Measurements from ENCODE around the gene LAD1.

The LAD1 gene

DNA sequence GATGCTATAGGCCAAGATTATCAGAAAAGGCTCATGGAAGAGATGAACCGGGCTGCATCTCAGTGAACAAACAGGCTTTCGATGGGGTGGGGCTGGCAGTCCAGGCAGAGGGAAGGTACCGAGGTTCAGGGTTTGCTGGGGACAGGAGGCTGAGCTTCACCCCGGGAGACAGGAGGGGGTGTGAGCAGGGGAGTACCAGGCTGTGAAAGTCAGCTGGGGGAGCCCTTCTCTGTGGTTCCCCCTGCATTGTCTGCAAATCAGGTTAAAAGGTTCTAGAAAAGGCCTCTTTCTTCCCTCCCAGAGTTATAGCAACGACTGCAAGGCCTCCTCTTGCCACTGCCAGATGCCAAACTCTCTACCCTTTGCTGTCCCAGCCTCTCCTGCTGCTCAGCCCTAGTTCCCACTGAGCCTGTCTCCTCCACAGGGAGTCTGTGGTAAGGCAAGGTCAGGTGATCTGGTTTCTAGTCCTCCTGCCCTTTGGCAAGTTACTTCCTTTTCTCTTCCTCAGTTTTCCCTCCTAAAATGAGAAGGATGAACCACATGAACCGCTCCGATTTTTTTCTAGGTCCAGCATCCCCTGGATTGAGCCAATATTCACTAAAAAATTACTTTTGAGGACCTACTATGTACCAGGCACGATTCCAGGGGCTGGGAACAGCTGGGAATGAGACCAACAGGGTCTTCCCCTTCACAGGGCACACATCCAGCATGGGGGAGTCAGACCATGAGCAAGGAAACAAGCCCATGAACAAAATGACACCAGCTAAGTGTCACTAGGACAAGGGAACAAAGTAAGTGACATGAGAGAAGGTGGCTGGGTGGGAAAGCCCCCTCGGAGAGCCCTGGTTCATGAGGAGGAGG lies 7.2 kb downstream of the LAD1 start:
- DNase-seq (ENCODE audit: low spot score) = no peak

DNA sequence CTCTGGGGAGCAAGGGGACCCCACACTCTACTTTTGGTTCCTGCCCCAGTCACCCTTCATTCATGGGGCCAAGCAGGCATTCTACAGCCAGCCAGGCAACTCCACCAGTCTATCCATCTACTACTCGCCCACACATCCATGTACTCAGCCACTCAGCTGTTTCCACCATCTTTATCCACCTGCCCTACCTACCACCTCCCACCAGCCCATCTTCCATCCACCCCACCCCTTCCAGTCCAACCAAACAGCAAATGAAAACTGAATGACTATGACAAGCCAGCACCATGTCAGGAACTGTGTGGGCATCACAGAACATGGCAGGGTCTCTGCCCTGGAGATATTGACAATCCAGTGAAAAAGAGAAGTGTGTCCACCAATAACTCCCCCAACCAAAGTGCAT lies 7.9 kb downstream of the LAD1 start:
- DNase-seq (ENCODE audit: low spot score) = no peak

DNA sequence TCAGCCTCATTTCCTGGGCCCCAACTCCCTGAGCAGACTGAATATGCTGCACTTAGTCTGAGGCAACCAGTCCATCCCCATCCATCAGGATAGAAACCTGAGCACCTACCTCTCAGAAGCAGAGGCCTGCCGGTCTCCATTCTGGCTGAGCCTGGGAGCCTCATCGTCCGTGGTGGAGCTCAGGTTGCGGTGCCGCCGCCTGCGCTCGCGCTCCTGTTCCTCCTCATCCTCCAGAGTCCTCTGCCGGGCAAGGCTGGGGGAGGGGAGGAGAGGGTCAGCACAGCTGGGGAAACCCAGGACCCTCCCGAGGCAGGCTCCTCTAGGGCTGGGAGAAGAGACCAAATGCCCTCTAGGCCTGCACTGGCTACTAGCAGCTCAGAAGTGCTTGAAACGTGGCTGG lies 10.1 kb downstream of the LAD1 start:
- no peak for DNase-seq (ENCODE audit: low spot score)

DNA sequence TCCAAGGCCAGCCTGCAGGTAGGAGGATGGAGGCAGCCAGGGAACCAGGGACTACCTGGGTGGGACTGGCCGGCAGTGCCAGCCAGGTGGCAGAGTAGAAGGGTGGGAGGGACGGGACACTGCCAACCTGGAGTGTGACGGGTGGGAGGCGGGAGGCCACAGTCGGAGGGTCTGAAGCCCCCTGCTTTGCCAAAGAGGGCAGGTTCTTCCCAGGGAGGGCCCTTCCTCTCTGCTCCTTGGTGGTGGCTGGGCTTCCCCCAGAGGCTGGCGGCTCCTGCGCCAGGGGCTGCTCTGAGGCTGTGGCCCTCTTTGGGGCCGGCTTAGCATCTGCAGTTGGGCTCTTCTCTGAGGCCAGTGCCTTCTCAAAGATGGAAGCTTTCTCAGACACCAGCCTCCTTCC lies 12.9 kb downstream of the LAD1 start:
- DNase-seq (ENCODE audit: low spot score) = no peak

DNA sequence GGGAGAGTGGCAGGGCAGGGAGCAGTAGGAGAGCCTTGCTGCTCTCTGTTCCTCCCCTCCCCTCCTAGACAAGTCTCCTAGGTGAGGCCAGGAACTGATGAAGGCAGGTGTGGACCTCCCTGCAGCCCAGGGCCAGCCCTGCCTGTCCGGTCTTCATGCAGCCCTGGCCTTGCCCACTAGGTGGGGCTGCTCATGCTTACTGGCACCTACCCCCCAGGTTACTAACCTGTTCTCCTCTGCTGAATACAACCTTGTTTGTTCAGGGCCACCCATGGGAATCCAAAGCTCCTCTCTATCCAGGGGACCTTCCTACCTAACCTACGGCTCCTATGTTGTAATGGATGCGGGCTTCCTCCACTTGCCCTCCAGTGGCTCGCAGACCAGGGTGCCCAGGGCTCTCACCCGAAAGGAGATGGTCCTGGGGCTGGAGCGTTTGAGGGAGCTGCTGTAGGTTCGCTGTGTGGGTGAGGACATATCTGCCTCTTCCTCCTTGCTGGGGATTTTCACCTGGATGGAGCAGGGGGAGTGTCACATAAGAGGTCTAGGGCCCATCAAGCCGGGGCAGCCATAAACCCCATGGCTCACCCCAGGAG lies 13.7 kb downstream of the LAD1 start:
- DNase-seq (ENCODE audit: low spot score) = peak; percentile 68

DNA sequence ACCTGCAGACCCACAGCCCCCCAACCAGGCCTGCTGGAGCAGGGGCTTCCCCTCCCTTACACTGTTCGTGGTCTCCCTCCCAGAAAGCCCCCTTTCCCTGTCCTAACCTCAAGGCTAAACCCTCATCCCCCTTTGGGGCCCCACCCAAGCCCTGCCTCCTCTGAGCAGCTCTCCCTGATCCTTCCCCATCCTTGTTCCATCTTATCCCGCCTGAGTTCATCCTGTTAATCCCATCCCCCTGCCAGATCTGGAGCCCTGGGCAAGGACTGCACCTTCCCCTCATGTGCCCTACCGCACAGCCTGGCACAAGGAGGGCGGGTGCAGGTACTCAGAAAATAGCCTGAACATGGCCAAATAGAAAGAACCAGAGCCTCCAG lies 14.7 kb downstream of the LAD1 start:
- DNase-seq (ENCODE audit: low spot score) = no peak

DNA sequence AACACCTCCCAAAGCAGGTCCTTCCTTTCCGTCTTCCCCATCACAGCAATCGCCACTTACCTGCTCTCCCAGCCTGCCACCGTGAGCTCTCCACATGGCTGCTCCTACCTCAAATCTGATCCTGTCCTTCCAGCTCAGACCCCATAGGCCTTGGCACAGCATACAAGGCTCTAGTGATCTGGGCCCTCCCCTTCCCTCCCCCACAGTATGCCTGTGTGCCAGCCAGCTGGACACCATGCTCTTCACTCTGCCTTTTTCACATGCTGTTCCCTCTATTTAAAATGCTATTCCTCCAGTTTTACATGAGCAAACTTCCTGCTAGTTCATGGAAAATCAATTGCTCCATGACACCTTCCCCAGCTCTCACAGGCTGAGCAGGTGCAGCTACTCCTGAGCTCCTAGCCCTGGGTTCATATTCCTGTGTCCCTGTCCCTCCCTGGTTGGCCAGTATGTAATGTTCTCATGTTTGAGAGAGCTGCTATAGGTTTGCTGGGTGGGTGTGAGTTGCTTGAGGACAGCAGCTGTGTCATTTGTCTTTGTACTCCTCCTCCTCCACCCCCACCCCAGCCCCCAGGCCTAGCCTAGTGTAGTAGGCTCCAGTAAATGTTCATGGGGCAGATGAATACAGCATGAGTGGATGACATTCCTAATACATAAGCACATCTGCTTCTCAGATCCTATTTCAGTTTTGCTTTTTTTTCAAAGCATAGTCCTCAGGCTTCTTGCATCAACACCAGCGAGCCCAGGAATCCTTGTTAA lies 15.3 kb downstream of the LAD1 start:
- no peak for DNase-seq (ENCODE audit: low spot score)

DNA sequence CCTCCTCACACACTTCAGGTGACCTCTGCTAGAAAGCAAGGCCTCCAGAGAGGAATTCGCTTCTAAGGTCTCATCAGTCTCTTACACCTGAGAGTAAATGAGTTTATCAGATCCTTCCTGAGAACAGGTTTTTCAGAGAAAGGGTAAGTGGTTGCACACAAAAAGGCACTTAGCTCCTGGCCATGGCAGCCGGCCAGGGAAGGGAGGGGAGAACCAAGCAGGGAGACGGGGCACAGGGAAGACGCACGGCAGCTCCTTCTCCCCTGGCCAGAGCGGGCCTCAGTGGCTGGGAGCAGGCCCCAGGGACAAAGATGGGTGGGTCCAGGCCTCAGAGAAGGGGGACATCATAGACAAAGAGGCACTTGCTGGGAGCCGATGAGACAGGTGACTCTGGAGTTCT lies 18.0 kb downstream of the LAD1 start:
- DNase-seq (ENCODE audit: low spot score) = no peak

DNA sequence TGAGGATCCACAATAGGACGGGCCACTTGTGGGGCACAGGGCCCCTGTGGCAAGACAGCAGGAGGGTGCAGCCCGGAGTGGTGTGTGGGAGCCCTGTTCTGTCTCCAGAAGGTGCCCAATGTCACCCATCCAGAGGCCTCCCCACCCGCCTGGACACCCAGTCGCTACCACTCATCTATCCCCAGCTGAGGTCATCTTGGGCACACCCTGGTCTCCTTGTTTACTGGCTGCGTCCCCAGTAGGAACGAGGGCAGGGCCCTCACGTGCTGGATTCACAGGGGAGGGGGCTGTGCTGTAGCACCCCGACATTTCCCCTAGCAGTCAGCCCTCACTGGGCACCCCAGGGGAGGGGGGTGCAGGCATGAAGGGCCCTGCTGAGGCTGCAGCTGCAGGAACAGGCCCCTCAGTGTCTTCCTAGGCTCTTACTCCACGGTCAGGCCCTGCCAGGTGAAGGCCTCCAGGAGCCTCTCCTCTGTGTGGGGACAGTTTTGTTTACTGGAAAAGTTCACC lies 19.3 kb downstream of the LAD1 start:
- no peak for DNase-seq (ENCODE audit: low spot score)

DNA sequence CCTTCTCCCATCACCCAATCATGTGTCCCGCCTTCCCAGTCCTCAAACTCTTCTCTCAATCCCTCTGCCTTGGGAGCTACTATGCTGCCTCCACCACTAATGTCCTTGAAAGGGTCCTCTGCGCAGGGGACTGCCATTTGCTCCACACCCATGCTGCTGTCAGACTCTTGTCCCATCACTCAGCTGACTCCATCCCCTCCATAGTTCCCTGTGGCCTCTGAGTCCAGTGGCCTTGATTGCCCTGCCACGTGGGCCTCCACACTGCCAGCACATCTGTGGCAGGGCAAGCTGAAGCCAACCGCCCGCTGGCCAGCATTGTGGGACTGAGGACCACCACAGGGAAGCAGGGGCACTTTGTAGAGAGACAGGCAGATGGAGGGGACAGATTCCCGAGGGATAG lies 20.3 kb downstream of the LAD1 start:
- DNase-seq (ENCODE audit: low spot score) = no peak

DNA sequence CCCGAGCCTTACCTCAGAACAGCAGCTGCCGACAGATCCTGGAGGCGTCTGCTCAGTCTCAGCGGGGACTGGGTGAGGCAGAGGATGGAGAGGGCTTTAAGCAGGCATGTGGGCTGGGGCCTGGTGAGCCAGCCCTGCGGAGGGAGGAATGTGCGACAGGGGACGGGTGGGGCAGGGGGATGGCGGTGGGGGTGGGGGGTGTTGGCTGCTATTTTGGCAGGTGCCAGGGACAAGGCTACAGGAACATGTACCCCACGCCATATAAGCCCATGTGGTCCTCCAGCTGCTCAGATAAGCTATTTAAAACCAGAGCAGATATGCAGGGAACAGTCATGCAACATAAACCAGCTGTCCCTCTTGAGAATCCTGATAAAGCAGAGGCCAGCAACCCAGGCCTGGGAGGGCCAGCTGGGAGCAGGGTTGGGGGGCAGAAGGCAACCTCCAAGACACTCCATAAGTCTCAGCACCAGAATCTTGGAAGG lies 21.5 kb downstream of the LAD1 start, which contains the start of gene TNNT2:
Gene TNNT2 (minus strand): TSS at position 70 of the 482 bp plus-strand sequence. CDS start 4,426 bp downstream, outside the sequence.
- no peak for DNase-seq (ENCODE audit: low spot score)

DNA sequence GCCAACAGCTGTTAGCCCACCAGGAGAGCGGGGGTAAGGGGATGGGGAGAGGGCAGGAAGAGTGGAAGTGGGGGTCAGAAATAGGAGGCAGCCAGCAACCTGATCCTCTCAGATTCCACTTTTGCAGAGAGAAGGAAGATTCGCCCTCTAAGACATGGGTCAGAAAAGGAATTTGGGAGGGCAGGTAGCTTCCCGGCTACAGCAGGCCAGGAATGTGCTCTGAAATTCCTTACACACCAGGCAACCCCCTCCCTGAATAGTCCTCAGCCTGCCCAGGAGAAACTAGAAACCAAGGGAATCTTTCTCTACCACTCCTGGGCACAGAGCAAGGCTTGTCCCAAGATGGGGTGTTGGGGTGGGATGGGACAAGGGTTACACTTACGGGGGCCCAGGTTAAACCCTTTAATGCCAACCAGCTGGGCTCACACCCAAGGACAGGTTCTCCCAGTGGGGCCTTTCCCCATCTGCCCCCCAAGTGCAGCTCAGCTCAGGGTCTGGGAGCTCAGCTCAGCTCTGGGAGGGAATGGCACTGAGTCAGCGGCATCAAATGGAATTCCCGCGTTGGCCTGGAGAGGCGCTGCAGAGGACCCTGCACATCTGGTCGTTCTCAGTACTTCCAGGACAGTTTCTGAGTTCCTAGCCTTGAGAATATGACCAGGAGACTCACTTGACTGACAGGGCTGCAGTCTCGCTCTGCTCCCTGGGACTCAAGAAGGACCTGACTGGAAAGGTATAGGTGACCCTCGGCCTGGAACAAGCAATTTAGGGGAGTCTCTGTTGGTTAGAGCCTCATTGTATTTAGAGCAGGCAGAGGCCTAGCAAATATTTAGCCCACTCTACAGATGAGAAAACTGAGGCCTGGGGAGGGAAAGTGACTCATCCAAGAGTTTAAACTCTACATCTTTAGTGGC lies 22.4 kb downstream of the LAD1 start:
- DNase-seq (ENCODE audit: low spot score) = peak; percentile 38

DNA sequence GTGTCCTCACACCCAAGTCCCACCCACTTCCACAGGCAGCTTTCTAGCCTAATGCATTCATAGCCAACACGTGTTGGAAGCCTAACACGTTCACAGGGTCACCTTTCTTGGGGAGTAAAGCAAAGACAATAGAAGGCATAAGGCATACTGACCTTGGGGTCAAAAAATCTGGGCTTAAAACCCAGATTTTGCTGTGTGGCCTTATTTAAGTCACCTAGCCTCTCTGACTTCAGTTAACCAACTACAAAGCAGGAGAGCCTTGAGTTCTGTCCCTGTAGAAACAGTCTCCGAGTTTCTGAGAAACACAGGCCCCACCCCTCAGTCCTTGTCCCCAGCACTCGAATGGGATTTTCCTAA lies 23.0 kb downstream of the LAD1 start:
- no peak for DNase-seq (ENCODE audit: low spot score)

DNA sequence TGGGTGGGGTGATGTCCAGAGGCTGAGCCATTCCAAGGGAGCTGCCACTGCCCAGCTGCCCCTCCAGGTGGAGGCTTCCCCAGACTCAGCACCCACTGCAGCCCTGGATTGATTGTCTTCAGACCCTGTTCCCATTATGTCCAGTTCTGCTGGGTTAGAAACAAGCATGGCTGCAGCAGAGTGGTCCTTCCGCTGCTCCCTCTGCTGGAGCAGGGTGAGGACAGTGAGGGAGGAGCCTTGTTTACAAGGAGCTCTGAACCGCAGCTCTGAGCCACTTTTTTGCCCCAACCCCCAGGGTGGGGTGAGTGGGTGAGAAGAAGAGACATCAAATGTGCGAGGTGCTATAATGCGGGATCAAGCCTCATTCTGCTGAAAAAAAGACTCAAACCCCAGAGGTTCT lies 24.0 kb downstream of the LAD1 start:
- DNase-seq (ENCODE audit: low spot score) = peak; percentile 25

DNA sequence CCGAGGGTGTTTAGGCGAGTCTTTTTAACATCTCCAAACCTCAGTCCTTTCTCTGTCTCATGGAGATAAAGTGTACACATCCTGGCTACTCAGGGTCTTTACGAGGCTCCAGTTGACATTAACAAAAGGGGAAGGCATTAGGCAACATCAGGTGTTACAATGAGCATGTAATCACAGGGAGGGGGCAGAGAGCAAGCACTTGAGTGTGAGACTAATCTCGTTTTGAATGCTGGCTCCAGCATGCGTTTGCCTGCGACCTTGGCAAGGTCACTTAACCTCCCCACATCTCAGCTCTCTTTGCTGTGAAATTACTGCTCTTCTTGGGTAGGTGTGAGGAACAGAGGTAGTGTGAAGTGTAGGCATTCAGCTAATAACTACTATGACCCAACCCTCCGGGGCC lies 24.8 kb downstream of the LAD1 start:
- DNase-seq (ENCODE audit: low spot score) = no peak

DNA sequence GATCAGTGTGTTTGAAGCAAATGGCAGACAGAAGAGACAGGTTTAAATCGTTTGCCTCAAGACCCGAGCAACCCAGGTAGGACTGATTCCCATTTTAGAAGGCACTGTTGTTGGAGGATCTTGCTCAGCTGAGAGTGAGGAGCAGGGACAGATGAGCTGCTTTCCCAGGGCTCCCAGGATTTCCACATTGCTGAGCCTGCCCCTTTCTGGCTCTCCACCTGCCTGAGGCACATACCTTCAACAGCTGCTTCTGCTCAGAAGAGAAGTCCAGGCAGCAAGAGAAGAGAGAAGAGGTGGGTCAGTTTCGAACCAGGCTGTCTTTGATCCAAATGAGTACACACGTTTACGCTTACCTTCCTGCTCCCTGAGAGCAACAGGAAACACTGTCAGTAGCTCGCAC lies 27.3 kb downstream of the LAD1 start:
- DNase-seq (ENCODE audit: low spot score) = no peak

DNA sequence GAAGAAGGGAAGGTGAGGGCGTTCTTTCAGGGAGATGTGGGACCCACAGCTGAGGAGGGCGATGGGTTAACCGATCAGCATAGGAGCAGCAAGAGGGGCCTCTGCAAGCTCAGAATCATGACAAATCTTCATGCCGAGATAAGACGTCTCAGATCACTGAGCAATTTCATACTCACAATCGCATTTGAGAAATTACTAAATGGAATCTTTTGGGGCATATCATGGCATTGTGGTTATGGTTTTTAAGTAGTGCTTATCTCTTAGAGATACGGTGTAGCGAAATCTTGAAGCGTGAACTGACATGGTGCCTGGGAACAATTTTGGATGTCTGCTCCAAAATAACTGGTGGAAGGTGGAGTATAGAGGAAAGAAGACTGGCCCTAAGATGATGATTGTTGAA lies 27.8 kb downstream of the LAD1 start:
- no peak for DNase-seq (ENCODE audit: low spot score)

DNA sequence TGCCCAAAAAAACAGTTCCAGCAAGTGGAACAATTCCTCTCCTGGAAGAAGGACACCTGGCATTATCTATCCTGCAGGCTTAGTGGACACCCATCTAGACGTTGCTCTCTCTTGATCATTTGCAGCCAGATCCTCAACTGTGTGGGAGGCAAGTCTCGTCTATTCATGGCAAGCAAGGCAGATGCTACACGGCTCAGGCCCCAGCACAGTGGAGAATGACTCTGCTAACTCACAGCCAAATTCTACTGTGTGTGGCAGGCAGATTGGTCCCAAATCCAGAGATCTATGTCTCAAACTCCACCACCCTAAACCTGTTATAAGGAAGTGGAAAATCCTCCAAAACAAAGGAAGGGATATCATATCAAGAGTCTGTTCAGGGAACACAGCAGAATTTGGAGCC lies 28.6 kb downstream of the LAD1 start:
- DNase-seq (ENCODE audit: low spot score) = no peak

DNA sequence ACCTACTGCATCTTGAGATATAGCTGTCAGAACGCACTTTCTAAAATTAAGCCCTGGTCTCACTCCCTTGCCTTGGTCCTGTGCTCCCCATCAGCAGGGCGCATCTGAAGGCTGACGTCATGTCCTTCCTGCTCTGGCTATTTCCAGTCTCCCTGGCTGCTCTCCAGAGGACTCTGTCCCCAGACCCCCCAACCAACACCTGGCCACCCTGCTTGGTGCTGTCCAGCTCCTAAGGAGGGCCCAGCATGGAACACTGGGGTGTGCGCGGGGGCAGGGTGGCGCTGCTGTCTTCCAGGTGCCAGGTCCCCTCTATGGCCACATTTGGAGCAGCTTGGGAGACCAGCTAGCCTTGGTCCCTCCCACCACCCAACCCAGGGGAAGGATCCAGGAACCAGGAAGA lies 29.9 kb downstream of the LAD1 start:
- no peak for DNase-seq (ENCODE audit: low spot score)

DNA sequence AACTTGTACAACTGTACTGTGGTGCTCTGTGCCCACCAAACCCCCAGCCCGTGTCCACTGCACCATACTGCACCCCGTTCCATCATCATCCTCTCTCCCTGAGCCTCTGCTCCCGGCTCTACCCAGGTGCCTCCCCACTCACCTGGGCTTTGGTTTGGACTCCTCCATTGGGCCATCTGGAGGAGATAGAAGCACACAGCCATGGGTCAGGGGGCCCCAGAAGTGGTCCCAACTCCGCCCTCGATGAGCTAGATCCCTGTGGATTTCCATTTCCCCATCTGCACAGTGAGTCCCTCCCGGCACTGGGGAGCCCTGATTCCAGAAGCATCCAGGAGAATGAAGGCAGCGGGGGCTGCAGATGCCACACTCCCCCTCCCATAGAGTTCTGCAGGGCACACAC lies 32.4 kb downstream of the LAD1 start:
- DNase-seq (ENCODE audit: low spot score) = no peak

DNA sequence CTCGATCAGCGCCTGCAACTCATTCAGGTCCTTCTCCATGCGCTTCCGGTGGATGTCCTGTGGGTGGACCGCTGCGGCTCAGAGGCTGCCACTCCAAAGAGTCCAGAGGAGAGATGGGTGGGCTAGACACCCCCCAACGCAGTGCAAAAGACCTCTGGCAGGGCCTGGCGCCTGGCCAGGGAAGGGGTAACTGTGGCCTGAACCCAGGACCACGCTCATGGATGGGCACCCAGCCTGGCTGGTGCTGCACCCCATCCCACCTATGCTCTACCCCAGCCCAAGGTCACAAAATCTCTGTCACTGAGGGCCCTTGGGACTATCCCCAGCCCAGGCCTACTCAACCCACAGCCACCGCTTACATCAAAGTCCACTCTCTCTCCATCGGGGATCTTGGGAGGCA lies 33.9 kb downstream of the LAD1 start:
- no peak for DNase-seq (ENCODE audit: low spot score)

DNA sequence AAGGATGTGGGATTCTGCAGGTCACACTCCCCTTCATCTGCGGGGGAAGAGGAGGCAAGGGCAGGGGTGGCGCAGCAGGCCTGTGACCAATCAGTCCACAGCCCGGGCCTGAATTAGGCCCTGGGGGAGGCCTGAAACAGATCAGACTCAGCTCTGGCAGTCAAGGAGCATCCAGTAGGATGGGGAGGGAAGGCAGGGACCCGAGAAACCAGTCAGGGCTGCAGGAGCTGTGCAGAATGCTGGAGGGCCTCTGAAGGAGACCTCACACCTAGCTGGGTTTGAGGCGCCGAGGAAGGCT lies 34.4 kb downstream of the LAD1 start:
- no peak for DNase-seq (ENCODE audit: low spot score)

All from SW480 (cell line).